Measurements from ENCODE around the gene CTBP2. TPM values are rescaled to one million over a fixed set of nuclear protein-coding genes. Genes with fewer than 3 reads are reported as not detected.

CTBP2 gene
- total RNA-seq, 2 donors from 2014 or later: 32.0 to 49.0 TPM

- no peak overlapping the region for H3K4me3 ChIP-seq
- 81 to 82% methylated on average over 7 of the region's 7 CpGs for WGBS, 2 donors
- H3K27ac ChIP-seq: no peak overlapping the region
- no peaks in the 10 kb centered on the region for H3K9me3 ChIP-seq
- peaks cover 19% of the 10 kb centered on the region for H3K4me1 ChIP-seq
- TF ChIP-seq POLR2A (IDR thresholded peaks at IDR 0.05): no peak
- TF ChIP-seq, protein P1, sequence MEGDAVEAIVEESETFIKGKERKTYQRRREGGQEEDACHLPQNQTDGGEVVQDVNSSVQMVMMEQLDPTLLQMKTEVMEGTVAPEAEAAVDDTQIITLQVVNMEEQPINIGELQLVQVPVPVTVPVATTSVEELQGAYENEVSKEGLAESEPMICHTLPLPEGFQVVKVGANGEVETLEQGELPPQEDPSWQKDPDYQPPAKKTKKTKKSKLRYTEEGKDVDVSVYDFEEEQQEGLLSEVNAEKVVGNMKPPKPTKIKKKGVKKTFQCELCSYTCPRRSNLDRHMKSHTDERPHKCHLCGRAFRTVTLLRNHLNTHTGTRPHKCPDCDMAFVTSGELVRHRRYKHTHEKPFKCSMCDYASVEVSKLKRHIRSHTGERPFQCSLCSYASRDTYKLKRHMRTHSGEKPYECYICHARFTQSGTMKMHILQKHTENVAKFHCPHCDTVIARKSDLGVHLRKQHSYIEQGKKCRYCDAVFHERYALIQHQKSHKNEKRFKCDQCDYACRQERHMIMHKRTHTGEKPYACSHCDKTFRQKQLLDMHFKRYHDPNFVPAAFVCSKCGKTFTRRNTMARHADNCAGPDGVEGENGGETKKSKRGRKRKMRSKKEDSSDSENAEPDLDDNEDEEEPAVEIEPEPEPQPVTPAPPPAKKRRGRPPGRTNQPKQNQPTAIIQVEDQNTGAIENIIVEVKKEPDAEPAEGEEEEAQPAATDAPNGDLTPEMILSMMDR (IDR thresholded peaks at IDR 0.05): no peak
- ATAC-seq (no peak), DNase-seq (no peak)
- H3K27me3 ChIP-seq: no peaks in the 10 kb centered on the region
- intact Hi-C loops (cut with DNase I): no loop called here
- H3K36me3 ChIP-seq (replicated peaks in 1 of 2; ENCODE audit: insufficient read depth in 1 of 2, low read depth in 2 of 2): peaks cover 4 to 6% of the 10 kb centered on the region in 2 donors
Measured at GRCh38 chr10:124972637-124973036, 187.7 kb downstream of the CTBP2 start.

- peak overlapping the region in 1 of 4 donors; percentile 26 for H3K27ac ChIP-seq
- H3K4me1 ChIP-seq: peaks cover 16% of the 10 kb centered on the region
- TF ChIP-seq POLR2A (IDR thresholded peaks at IDR 0.05): no peak
- TF ChIP-seq, protein P1 (IDR thresholded peaks at IDR 0.05): no peak
- no peaks in the 10 kb centered on the region for H3K27me3 ChIP-seq
- DNase-seq (no peak), ATAC-seq (no peak)
- H3K4me3 ChIP-seq: no peak overlapping the region
- intact Hi-C loops (cut with DNase I): no loop called here
- no peaks in the 10 kb centered on the region for H3K9me3 ChIP-seq
- peaks cover 6 to 8% of the 10 kb centered on the region in 2 donors for H3K36me3 ChIP-seq (replicated peaks in 1 of 2; ENCODE audit: insufficient read depth in 1 of 2, low read depth in 2 of 2)
- 22 to 40% methylated on average over 2 of the region's 2 CpGs for WGBS, 2 donors
Measured at GRCh38 chr10:124971276-124971675, 189.1 kb downstream of the CTBP2 start.

DNA sequence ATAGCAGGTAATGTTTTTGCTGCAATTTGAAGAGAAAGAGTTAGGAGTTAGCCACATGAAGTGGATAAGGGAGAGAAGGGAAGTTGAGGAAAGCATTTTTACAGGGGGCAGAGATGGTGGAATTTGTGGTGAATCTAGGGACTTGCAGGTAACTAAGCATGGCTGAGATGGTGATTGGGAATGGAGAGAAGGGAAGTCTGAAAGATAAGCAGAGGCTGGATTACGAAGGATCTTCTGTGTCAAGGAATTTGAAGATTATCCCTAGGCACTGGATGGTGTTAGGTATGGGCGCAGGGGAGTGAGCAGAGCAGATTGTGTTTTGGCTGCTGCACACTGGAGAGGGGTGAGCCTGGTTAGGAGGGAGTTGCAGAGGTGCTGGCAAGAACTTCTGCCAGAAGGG lies 193.1 kb downstream of the CTBP2 start:
- intact Hi-C loops (cut with DNase I): no loop called here
- 83 to 97% methylated on average over 2 of the region's 2 CpGs for WGBS, 2 donors

GRCh38 chr10:124966008-124966407 lies 194.4 kb downstream of the CTBP2 start:
- 74 to 84% methylated on average over 5 of the region's 5 CpGs for WGBS, 2 donors
- intact Hi-C loops (cut with DNase I): no loop called here
- H3K36me3 ChIP-seq (replicated peaks in 1 of 2; ENCODE audit: insufficient read depth in 1 of 2, low read depth in 2 of 2): peaks cover 0 to 5% of the 10 kb centered on the region in 2 donors
- no peaks in the 10 kb centered on the region for H3K9me3 ChIP-seq
- no peak overlapping the region for H3K4me3 ChIP-seq
- ATAC-seq (no peak), DNase-seq (no peak)
- H3K27me3 ChIP-seq: no peaks in the 10 kb centered on the region
- H3K27ac ChIP-seq: no peak overlapping the region
- TF ChIP-seq POLR2A (IDR thresholded peaks at IDR 0.05): no peak
- TF ChIP-seq, protein P1 (IDR thresholded peaks at IDR 0.05): no peak
- peaks cover 8% of the 10 kb centered on the region for H3K4me1 ChIP-seq

More for the DNA sequence above, 193.1 kb downstream of the CTBP2 start:
- no peak for DNase-seq
- Histone ChIP-seq H3K4me3 (no peak overlapping the region), H3K9me3 (no peaks in the 10 kb centered on the region), H3K36me3 (replicated peaks in 1 of 2; ENCODE audit: insufficient read depth in 1 of 2, low read depth in 2 of 2) (peaks cover 0 to 5% of the 10 kb centered on the region in 2 donors), H3K27ac (no peak overlapping the region), H3K4me1 (peaks cover 11% of the 10 kb centered on the region), H3K27me3 (no peaks in the 10 kb centered on the region)
- ATAC-seq: no peak
- TF ChIP-seq, protein P1 (IDR thresholded peaks at IDR 0.05): no peak
- no peak for TF ChIP-seq POLR2A (IDR thresholded peaks at IDR 0.05)
